Activated CD4-positive, alpha-beta T cell treated with anti-CD3 and anti-CD28 coated beads for 4 hours (primary cell): ENCODE data around the gene IPO8.
"Not testable (repeated sequence)": the region's sequence is repeated elsewhere in the genome, so short reads cannot be mapped to it uniquely, and the experiment has no call there.

Source experiments
- DNase-seq, 2 donors: peaks; one replicate each; pipeline ENCODE4 v3.0.0-alpha.2; 2020

The IPO8 gene

GRCh38 chr12:30602678-30603077 lies 93.0 kb downstream of the IPO8 start:
- no peak for DNase-seq

GRCh38 chr12:30599608-30600007 lies 96.1 kb downstream of the IPO8 start:
- no peak for DNase-seq

- no peak for DNase-seq
Measured at GRCh38 chr12:30598889-30599288, 96.8 kb downstream of the IPO8 start.

GRCh38 chr12:30595742-30596141 lies 99.9 kb downstream of the IPO8 start:
- DNase-seq: no peak

GRCh38 chr12:30594509-30594908 lies 101.2 kb downstream of the IPO8 start:
- DNase-seq: no peak

GRCh38 chr12:30588572-30588971 lies 107.1 kb downstream of the IPO8 start:
- not testable (repeated sequence) for DNase-seq

- DNase-seq: no peak
Measured at GRCh38 chr12:30587782-30588181, 107.9 kb downstream of the IPO8 start.

- DNase-seq: no peak
Measured at GRCh38 chr12:30585877-30586276, 109.8 kb downstream of the IPO8 start.

- no peak for DNase-seq
Measured at GRCh38 chr12:30582943-30583342, 112.7 kb downstream of the IPO8 start.

- DNase-seq: no peak
Measured at GRCh38 chr12:30580344-30580743, 115.3 kb downstream of the IPO8 start.
